HG03439 (cell line): ENCODE results near the gene DDB1.
A peak's percentile ranks its signal among the peaks of the same experiment; 100 is the strongest.

Source experiments
- ATAC-seq: cut with Tn5 transposase; IDR thresholded peaks from one replicate; pipeline ENCODE4 v1.9.1; 2021; ENCODE audit warnings: mild to moderate bottlenecking, moderate library complexity; ENCODE audit not compliant: unreplicated experiment

Gene DDB1

GRCh38 chr11:61298663-61299244, 34.2 kb downstream of the DDB1 start:
- ATAC-seq: no peak

GRCh38 chr11:61297746-61298145, 35.2 kb downstream of the DDB1 start:
- no peak for ATAC-seq

- ATAC-seq: no peak
These were observed 35.6 kb downstream of the DDB1 start for GRCh38 chr11:61297341-61297740.

GRCh38 chr11:61295596-61295926, 37.3 kb downstream of the DDB1 start:
- ATAC-seq: no peak

GRCh38 chr11:61294717-61295595, 37.9 kb downstream of the DDB1 start, which contains the start of gene VWCE:
Gene VWCE (minus strand): TSS chr11:61295316. CDS start chr11:61295037, 279 bp downstream.
- peak; percentile 64 for ATAC-seq

GRCh38 chr11:61293867-61294716, 38.8 kb downstream of the DDB1 start:
- ATAC-seq: peak; percentile 30

- no peak for ATAC-seq
These were observed 40.5 kb downstream of the DDB1 start for GRCh38 chr11:61292356-61292755.

- no peak for ATAC-seq
These were observed 41.8 kb downstream of the DDB1 start for GRCh38 chr11:61290905-61291690.

- no peak for ATAC-seq
These were observed 45.4 kb downstream of the DDB1 start for GRCh38 chr11:61287338-61287977.

- ATAC-seq: no peak
These were observed 49.3 kb downstream of the DDB1 start for GRCh38 chr11:61283613-61284012.

- no peak for ATAC-seq
These were observed 51.2 kb downstream of the DDB1 start for GRCh38 chr11:61281581-61282250.

GRCh38 chr11:61280883-61281580, 51.9 kb downstream of the DDB1 start:
- no peak for ATAC-seq

GRCh38 chr11:61279934-61280659, 52.8 kb downstream of the DDB1 start:
- no peak for ATAC-seq

GRCh38 chr11:61278001-61278470, 54.9 kb downstream of the DDB1 start:
- ATAC-seq: no peak

GRCh38 chr11:61277186-61278000, 55.5 kb downstream of the DDB1 start:
- no peak for ATAC-seq

- ATAC-seq: no peak
These were observed 57.7 kb downstream of the DDB1 start for GRCh38 chr11:61275191-61275590.

- ATAC-seq: no peak
These were observed 58.8 kb downstream of the DDB1 start for GRCh38 chr11:61274084-61274483.
